Measurements from ENCODE around the gene CORO7. TPM values are rescaled to one million over a fixed set of nuclear protein-coding genes. Genes with fewer than 3 reads are reported as not detected.

The CORO7 gene
- total RNA-seq, 4 donors from 2014 or later: 18.8 to 29.6 (median 25.7) TPM

GRCh38 chr16:4364196-4365013 lies 52.0 kb downstream of the CORO7 start:
- TF ChIP-seq POLR2A (IDR thresholded peaks at IDR 0.05): no peak
- TF ChIP-seq POLR2AphosphoS5 (IDR thresholded peaks at IDR 0.05): no peak
- no peak for TF ChIP-seq EP300 (IDR thresholded peaks at IDR 0.05)
- TF ChIP-seq, protein P1, sequence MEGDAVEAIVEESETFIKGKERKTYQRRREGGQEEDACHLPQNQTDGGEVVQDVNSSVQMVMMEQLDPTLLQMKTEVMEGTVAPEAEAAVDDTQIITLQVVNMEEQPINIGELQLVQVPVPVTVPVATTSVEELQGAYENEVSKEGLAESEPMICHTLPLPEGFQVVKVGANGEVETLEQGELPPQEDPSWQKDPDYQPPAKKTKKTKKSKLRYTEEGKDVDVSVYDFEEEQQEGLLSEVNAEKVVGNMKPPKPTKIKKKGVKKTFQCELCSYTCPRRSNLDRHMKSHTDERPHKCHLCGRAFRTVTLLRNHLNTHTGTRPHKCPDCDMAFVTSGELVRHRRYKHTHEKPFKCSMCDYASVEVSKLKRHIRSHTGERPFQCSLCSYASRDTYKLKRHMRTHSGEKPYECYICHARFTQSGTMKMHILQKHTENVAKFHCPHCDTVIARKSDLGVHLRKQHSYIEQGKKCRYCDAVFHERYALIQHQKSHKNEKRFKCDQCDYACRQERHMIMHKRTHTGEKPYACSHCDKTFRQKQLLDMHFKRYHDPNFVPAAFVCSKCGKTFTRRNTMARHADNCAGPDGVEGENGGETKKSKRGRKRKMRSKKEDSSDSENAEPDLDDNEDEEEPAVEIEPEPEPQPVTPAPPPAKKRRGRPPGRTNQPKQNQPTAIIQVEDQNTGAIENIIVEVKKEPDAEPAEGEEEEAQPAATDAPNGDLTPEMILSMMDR (IDR thresholded peaks at IDR 0.05): no peak
- no peak for DNase-seq (ENCODE audit: low spot score in 2 of 2)
- H3K9me3 ChIP-seq: no peaks in the 10 kb centered on the region
- peaks cover 49% of the 10 kb centered on the region for H3K36me3 ChIP-seq
- H3K27ac ChIP-seq: no peak overlapping the region
- no peaks in the 10 kb centered on the region for H3K27me3 ChIP-seq
- WGBS: 82% methylated on average over 12 of the region's 37 CpGs
- no peak overlapping the region for H3K4me3 ChIP-seq
- peaks cover 19% of the 10 kb centered on the region for H3K4me1 ChIP-seq

DNA sequence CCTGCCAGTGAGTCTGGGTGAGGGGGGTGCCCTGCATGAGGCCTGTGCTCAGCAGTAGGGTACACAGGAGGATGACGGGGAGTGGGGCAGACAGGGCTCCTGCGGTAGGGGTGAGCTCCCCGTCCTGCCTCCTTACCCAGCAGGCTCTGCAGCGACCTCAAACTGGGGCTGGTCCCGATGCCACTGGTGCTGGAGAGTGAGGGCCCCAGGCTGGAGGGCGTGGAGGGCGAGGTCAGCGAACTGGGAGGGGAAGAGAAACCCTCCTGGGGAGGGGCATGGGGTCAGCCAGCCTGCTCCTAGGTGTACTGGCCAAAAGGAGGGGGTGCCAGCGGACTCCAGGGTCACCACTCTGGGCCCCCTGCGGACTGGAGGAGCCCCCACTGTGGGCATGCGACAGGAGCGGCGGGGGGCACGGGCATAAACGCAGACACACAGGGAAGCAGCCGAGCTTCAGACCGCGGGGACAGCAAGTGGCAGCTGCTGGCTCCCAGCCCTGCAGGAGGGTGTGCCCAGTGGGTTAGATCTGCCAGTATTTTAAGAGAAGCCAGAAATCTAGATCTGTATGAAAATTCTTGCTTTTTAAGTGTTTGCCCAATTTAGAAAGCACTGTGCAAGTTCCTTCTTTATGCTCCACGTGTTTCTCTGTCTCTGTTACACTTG lies 53.8 kb downstream of the CORO7 start:
- no peaks in the 10 kb centered on the region for H3K9me3 ChIP-seq
- DNase-seq (ENCODE audit: low spot score in 2 of 2): no peak

DNA sequence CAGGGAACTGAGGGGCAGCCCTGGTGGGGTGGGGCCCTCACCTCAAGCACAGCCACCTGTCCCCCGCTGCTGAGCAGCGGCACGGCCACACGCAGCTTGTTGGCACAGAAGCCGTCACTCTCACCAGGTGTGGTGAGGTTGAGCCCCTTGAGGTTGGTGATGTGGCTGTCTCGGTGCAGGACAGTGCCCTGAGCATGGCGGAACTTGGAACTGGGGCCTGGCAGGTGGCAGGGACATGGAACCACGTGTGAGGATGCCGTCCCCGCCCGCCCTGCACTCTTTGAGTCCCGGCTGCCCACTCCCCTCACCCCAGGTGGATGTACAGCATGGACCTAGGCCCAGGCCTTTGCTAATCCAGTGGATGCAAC lies 54.5 kb downstream of the CORO7 start:
- TF ChIP-seq EP300 (IDR thresholded peaks at IDR 0.05) (no peak), POLR2AphosphoS5 (IDR thresholded peaks at IDR 0.05) (no peak), POLR2A (IDR thresholded peaks at IDR 0.05) (no peak)
- TF ChIP-seq, protein P1 (IDR thresholded peaks at IDR 0.05): no peak
- peaks cover 65% of the 10 kb centered on the region for H3K36me3 ChIP-seq
- no peak overlapping the region for H3K4me3 ChIP-seq
- no peak for DNase-seq (ENCODE audit: low spot score in 2 of 2)
- no peaks in the 10 kb centered on the region for H3K27me3 ChIP-seq
- no peaks in the 10 kb centered on the region for H3K9me3 ChIP-seq
- WGBS: 90% methylated on average over 4 of the region's 12 CpGs
- H3K4me1 ChIP-seq: peaks cover 4% of the 10 kb centered on the region
- no peak overlapping the region for H3K27ac ChIP-seq

More for the DNA sequence above, 53.8 kb downstream of the CORO7 start:
- Histone ChIP-seq H3K36me3 (peaks cover 59% of the 10 kb centered on the region), H3K4me3 (no peak overlapping the region), H3K27ac (no peak overlapping the region), H3K4me1 (peaks cover 4% of the 10 kb centered on the region), H3K27me3 (no peaks in the 10 kb centered on the region)
- no peak for TF ChIP-seq POLR2AphosphoS5 (IDR thresholded peaks at IDR 0.05)
- no peak for TF ChIP-seq EP300 (IDR thresholded peaks at IDR 0.05)
- no peak for TF ChIP-seq POLR2A (IDR thresholded peaks at IDR 0.05)
- TF ChIP-seq, protein P1 (IDR thresholded peaks at IDR 0.05): no peak
- 79% methylated on average over 14 of the region's 19 CpGs for WGBS

DNA sequence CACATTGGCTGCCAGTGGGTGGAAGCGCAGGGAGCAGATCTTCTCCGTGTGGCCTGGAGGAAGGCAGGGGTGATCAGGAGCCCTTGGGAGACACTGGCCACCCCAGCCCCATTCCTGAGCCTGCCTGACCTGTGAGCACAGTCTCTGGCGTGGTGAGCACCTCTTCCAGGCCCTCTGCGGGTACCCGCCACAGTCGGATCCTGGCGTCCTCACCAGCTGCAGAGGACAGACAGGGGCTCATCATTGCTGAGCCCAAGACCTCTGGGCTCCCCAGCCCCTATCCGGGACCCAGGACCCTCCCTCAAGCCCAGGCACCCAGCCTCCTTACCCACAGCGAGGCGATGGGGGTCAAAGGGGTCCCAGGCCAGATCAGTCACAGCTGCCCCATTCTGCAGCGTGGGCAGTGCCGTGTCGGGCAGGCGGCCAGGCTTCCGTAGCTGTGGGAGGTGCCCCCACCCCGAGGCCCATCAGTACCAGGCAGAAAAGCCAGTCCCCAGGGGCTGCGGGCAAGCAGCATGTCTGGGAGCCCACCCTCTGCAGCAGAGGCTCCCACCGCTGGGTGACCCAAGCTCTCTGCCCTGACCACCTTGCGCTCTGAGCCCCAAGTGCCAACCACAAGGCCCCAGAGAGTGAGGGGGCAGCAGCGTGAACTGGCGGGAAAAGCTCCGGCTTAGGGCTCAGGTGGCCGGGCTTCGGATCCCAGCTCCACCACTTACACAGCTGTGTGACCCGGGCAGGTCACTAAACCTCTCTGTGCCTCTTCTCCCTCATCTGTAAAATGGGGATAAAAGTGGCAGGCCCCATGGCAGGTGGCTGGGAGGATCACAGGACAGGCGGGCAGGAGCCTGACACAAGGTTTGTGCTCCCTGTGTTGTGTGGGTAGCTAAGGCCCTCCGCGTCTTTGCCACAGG lies 55.1 kb downstream of the CORO7 start:
- Histone ChIP-seq H3K4me1 (peaks cover 4% of the 10 kb centered on the region), H3K9me3 (no peaks in the 10 kb centered on the region), H3K36me3 (peaks cover 68% of the 10 kb centered on the region), H3K27me3 (no peaks in the 10 kb centered on the region), H3K27ac (no peak overlapping the region), H3K4me3 (no peak overlapping the region)
- 96% methylated on average over 8 of the region's 28 CpGs for WGBS
- TF ChIP-seq EP300 (IDR thresholded peaks at IDR 0.05): no peak
- TF ChIP-seq, protein P1 (IDR thresholded peaks at IDR 0.05): no peak
- TF ChIP-seq POLR2AphosphoS5 (IDR thresholded peaks at IDR 0.05): no peak
- no peak for TF ChIP-seq POLR2A (IDR thresholded peaks at IDR 0.05)
- DNase-seq (ENCODE audit: low spot score in 2 of 2): no peak

Measured in suprapubic skin (tissue), 4 donors.